K562 (cell line): Measurements from ENCODE around the gene ATP7B. TPM values are rescaled to one million over a fixed set of nuclear protein-coding genes. Genes with fewer than 3 reads are reported as not detected.

Source experiments
- CBX1 ChIP-seq: sonication (generic); IDR thresholded peaks from 2 replicates; pipeline ENCODE4 v1.6.1; 2016; ENCODE audit warnings: antibody characterized with exemption, low read depth, mild to moderate bottlenecking
- EHMT2 ChIP-seq: fragments of 450-650 bp; IDR thresholded peaks from 2 replicates; pipeline ENCODE4 v1.6.1; 2018; ENCODE audit warnings: antibody characterized with exemption
- KAT2B ChIP-seq: IDR thresholded peaks from one replicate; pipeline ENCODE4 v1.6.1; 2012; ENCODE audit warnings: low read depth, mild to moderate bottlenecking, control low read depth, inconsistent platforms, low read length, moderate library complexity
- MTA3 ChIP-seq: fragments of 450-650 bp; formaldehyde crosslinking; IDR thresholded peaks from 2 replicates; pipeline ENCODE4 v1.6.1; 2017; ENCODE audit warnings: mild to moderate bottlenecking, borderline replicate concordance
- MYBL2 ChIP-seq, 2 experiments: fragments of 450-650 bp in 1 of 2; sonication (generic) in 1 of 2; formaldehyde crosslinking in 1 of 2; IDR thresholded peaks; 2 replicates each; pipeline versions ENCODE4 v1.6.1 to v1.8.1; 2017 to 2022; ENCODE audit warnings: borderline replicate concordance in 1 of 2, inconsistent platforms in 1 of 2, low read depth in 1 of 2, mild to moderate bottlenecking in 1 of 2, missing genetic modification reagents in 1 of 2, moderate library complexity in 1 of 2
- NCOR1 ChIP-seq: fragments of 450-650 bp; IDR thresholded peaks from 2 replicates; pipeline ENCODE4 v1.6.1; 2016; ENCODE audit warnings: mild to moderate bottlenecking, moderate library complexity
- PHB ChIP-seq: fragments of 250-450 bp; sonication (Bioruptor Pico); IDR thresholded peaks from 2 replicates; pipeline ENCODE4 v1.5.0; 2021
- POU5F1 ChIP-seq: fragments of 150-350 bp; IDR thresholded peaks from 2 replicates; pipeline ENCODE4 v1.6.1; 2014; ENCODE audit warnings: borderline replicate concordance, low read length, low read depth, mild to moderate bottlenecking; ENCODE audit not compliant: partially characterized antibody
- STAT5B ChIP-seq: fragments of 250-450 bp; sonication (Bioruptor Pico); IDR thresholded peaks from 2 replicates; pipeline ENCODE4 v1.8.0; 2021; ENCODE audit warnings: mild to moderate bottlenecking, inconsistent platforms
- WHSC1 ChIP-seq: IDR thresholded peaks from one replicate; pipeline ENCODE4 v1.6.1; 2012; ENCODE audit warnings: low read length, control low read depth, inconsistent platforms
- ZNF165 ChIP-seq: fragments of 250-450 bp; sonication (Bioruptor Pico); IDR thresholded peaks from 2 replicates; pipeline ENCODE4 v1.4.0; 2020; ENCODE audit warnings: borderline replicate concordance
- polyA plus RNA-seq, 8 experiments: library from polyadenylated mRNA; depleted of rRNA in 4 of 8; stranded (reverse) in 5 of 8; unstranded in 3 of 8; fragments of >200 nt; fragmentation: Nextera tagmentation in 2 of 8; fragmentation: Illumina TruSeq in 1 of 8; extraction: Ambion mirVana in 2 of 8; extraction: Trizol in 1 of 8; gene quantifications; 2 replicates each; pipeline versions ENCODE4 v1.2.1 to v1.2.3, GENCODE V29; 2011 to 2014; ENCODE audit warnings: inconsistent platforms in 1 of 8, missing spikeins in 1 of 8
- total RNA-seq, 7 experiments: library from RNA; depleted of rRNA in 6 of 7; stranded (reverse); fragments of >200 nt in 6 of 7; fragmentation: Illumina TruSeq in 2 of 7; extraction: Trizol in 2 of 7; gene quantifications; 2 replicates each; pipeline versions ENCODE4 v1.2.1 to v1.2.3, GENCODE V29; 2011 to 2021; ENCODE audit warnings: low replicate concordance in 1 of 7
- TF ChIP-seq, protein P1 (sequence below): fragments of 200-800 bp; sonication (Bioruptor generic); IDR thresholded peaks from 2 replicates; pipeline ENCODE4 v1.6.1; 2017; ENCODE audit warnings: missing genetic modification characterization, missing compliant biosample characterization
- TF ChIP-seq, protein P2 (sequence below): fragments of 450-650 bp; IDR thresholded peaks from 2 replicates; pipeline ENCODE4 v1.6.1; 2016; ENCODE audit warnings: low read depth, mild to moderate bottlenecking, moderate library complexity
- TF ChIP-seq, protein P3 (sequence below): sonication (generic); formaldehyde crosslinking; IDR thresholded peaks from 2 replicates; pipeline ENCODE4 v1.8.0; 2022; ENCODE audit warnings: mild to moderate bottlenecking, missing genetic modification reagents
- TF ChIP-seq, protein P4 (sequence below): fragments of 150-350 bp; IDR thresholded peaks from 2 replicates; pipeline ENCODE4 v1.6.1; 2014; ENCODE audit warnings: low read depth, mild to moderate bottlenecking, low read length, borderline replicate concordance
- TF ChIP-seq, protein P5 (sequence below): IDR thresholded peaks from 3 replicates; pipeline ENCODE4 v1.6.1; 2011; ENCODE audit warnings: borderline replicate concordance, mild to moderate bottlenecking, moderate library complexity; ENCODE audit not compliant: insufficient read length; ENCODE audit errors: extremely low read depth

ATP7B gene
- total and polyA plus RNA-seq, 9 of the 15 experiments (the other 6 are each of a cell fraction or from before 2014, with no cell fraction given): 1.1 to 20.4 (median 8.5) TPM

DNA sequence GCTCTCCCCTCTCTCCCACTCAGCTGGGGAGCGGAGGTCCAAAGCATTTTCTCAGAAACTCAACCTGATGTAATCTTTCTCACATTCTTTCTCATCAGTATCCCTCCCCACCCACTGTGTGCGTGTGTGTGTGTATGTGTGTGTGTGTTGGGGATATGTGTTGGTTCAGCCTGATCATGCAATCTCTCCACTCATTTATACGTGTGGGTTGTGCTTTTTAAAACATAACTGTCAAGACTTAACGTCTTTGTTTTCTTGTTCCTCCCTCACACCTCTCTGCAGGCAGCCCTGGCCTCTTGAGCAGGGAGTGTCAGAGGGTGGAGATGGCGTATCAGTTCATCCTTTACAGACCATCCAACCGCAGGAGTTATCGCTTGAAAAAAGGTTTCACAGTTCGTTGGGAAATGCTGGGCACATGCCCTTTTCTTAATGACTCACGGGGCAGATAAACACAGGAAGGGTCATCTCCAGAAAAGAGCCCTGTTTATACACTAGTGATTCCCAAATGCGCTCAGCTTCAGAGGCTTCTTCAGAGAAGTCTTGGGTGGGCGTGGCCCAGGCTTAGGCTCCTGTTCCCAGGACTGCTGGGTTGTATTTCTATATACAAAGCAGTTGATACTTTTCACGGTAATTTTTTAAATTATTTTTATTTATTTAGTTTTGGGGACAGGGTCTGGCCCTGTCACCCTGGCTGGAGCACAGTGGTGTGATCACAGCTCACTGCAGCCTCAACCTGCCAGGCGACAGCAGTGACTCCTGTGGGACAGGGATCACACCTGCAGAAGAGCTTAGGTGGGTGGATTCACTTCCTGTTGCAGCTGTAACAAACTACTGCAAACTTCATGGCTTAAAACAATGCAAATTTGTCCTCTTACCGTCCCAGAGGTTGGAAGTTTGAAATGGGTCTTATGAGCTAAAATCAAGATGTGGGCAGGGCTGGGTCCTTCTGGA, 89.2 kb downstream of the ATP7B start (continued):
- TF ChIP-seq, protein P1, sequence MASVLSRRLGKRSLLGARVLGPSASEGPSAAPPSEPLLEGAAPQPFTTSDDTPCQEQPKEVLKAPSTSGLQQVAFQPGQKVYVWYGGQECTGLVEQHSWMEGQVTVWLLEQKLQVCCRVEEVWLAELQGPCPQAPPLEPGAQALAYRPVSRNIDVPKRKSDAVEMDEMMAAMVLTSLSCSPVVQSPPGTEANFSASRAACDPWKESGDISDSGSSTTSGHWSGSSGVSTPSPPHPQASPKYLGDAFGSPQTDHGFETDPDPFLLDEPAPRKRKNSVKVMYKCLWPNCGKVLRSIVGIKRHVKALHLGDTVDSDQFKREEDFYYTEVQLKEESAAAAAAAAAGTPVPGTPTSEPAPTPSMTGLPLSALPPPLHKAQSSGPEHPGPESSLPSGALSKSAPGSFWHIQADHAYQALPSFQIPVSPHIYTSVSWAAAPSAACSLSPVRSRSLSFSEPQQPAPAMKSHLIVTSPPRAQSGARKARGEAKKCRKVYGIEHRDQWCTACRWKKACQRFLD (CRISPR knock-in tag): peak; percentile 86
- TF ChIP-seq PHB (no peak), WHSC1 (no peak), STAT5B (CRISPR knock-in tag) (no peak), POU5F1 (no peak), CBX1 (peak; percentile 53; the same call in 1 of the 2 replicates), KAT2B (no peak), MTA3 (peak; percentile 84), EHMT2 (0 out of 2 replicates have a peak, but pooled peaks have one; percentile 49), MYBL2 (IDR thresholded peaks at IDR 0.05; ENCODE audit: low read depth) (peak; percentile 88), MYBL2 (CRISPR knock-in tag; IDR thresholded peaks at IDR 0.05; ENCODE audit: borderline replicate concordance) (no peak), ZNF165 (no peak), NCOR1 (peak; percentile 86)
- TF ChIP-seq, protein P2, sequence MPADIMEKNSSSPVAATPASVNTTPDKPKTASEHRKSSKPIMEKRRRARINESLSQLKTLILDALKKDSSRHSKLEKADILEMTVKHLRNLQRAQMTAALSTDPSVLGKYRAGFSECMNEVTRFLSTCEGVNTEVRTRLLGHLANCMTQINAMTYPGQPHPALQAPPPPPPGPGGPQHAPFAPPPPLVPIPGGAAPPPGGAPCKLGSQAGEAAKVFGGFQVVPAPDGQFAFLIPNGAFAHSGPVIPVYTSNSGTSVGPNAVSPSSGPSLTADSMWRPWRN: peak; percentile 87
- TF ChIP-seq, protein P3, sequence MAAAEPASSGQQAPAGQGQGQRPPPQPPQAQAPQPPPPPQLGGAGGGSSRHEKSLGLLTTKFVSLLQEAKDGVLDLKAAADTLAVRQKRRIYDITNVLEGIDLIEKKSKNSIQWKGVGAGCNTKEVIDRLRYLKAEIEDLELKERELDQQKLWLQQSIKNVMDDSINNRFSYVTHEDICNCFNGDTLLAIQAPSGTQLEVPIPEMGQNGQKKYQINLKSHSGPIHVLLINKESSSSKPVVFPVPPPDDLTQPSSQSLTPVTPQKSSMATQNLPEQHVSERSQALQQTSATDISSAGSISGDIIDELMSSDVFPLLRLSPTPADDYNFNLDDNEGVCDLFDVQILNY (CRISPR knock-in tag): no peak
- TF ChIP-seq, protein P4, sequence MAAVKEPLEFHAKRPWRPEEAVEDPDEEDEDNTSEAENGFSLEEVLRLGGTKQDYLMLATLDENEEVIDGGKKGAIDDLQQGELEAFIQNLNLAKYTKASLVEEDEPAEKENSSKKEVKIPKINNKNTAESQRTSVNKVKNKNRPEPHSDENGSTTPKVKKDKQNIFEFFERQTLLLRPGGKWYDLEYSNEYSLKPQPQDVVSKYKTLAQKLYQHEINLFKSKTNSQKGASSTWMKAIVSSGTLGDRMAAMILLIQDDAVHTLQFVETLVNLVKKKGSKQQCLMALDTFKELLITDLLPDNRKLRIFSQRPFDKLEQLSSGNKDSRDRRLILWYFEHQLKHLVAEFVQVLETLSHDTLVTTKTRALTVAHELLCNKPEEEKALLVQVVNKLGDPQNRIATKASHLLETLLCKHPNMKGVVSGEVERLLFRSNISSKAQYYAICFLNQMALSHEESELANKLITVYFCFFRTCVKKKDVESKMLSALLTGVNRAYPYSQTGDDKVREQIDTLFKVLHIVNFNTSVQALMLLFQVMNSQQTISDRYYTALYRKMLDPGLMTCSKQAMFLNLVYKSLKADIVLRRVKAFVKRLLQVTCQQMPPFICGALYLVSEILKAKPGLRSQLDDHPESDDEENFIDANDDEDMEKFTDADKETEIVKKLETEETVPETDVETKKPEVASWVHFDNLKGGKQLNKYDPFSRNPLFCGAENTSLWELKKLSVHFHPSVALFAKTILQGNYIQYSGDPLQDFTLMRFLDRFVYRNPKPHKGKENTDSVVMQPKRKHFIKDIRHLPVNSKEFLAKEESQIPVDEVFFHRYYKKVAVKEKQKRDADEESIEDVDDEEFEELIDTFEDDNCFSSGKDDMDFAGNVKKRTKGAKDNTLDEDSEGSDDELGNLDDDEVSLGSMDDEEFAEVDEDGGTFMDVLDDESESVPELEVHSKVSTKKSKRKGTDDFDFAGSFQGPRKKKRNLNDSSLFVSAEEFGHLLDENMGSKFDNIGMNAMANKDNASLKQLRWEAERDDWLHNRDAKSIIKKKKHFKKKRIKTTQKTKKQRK: no peak
- TF ChIP-seq, protein P5, sequence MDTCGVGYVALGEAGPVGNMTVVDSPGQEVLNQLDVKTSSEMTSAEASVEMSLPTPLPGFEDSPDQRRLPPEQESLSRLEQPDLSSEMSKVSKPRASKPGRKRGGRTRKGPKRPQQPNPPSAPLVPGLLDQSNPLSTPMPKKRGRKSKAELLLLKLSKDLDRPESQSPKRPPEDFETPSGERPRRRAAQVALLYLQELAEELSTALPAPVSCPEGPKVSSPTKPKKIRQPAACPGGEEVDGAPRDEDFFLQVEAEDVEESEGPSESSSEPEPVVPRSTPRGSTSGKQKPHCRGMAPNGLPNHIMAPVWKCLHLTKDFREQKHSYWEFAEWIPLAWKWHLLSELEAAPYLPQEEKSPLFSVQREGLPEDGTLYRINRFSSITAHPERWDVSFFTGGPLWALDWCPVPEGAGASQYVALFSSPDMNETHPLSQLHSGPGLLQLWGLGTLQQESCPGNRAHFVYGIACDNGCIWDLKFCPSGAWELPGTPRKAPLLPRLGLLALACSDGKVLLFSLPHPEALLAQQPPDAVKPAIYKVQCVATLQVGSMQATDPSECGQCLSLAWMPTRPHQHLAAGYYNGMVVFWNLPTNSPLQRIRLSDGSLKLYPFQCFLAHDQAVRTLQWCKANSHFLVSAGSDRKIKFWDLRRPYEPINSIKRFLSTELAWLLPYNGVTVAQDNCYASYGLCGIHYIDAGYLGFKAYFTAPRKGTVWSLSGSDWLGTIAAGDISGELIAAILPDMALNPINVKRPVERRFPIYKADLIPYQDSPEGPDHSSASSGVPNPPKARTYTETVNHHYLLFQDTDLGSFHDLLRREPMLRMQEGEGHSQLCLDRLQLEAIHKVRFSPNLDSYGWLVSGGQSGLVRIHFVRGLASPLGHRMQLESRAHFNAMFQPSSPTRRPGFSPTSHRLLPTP: no peak
